Activated naive CD4-positive, alpha-beta T cell treated with anti-CD3 and anti-CD28 coated beads, Interleukin-2, amount 50 U/mL, for 72 hours (primary cell): Measurements from ENCODE around the gene SOAT1. TPM values are rescaled to one million over a fixed set of nuclear protein-coding genes. Genes with fewer than 3 reads are reported as not detected.
A peak's percentile ranks its signal among the peaks of the same experiment; 100 is the strongest.
"Not testable (repeated sequence)": the region's sequence is repeated elsewhere in the genome, so short reads cannot be mapped to it uniquely, and the experiment has no call there.

ENCODE experiments used
- ATAC-seq, 2 donors: fragments of 150-1000 bp; cut with Tn5 transposase; 2 replicates each; pipeline ENCODE4 v1.10.0; 2021; ENCODE audit warnings: mild to moderate bottlenecking in 2 of 2, moderate library complexity in 2 of 2
- DNase-seq, 2 donors: peaks; one replicate each; pipeline ENCODE4 v3.0.0; 2021 to 2022; ENCODE audit warnings: low spot score in 2 of 2
- H3K27ac Mint-ChIP-seq, 2 donors: one replicate each; pipeline ENCODE4 v1.8.0; 2022; ENCODE audit warnings: mild to moderate bottlenecking in 2 of 2, mixed read lengths in 2 of 2
- H3K36me3 Mint-ChIP-seq, 2 donors: one replicate each; pipeline ENCODE4 v1.8.0; 2022; ENCODE audit warnings: mixed read lengths in 2 of 2
- H3K9me3 Mint-ChIP-seq, 2 donors: one replicate each; pipeline ENCODE4 v1.8.0; 2022; ENCODE audit warnings: mixed read lengths in 2 of 2
- total RNA-seq, 2 donors: library from RNA; stranded (reverse); gene quantifications; one replicate each; pipeline ENCODE4 v1.2.3, GENCODE V29; 2022

The SOAT1 gene
- 10 to 100 TPM; 33.2 to 40.7 TPM for total RNA-seq

DNA sequence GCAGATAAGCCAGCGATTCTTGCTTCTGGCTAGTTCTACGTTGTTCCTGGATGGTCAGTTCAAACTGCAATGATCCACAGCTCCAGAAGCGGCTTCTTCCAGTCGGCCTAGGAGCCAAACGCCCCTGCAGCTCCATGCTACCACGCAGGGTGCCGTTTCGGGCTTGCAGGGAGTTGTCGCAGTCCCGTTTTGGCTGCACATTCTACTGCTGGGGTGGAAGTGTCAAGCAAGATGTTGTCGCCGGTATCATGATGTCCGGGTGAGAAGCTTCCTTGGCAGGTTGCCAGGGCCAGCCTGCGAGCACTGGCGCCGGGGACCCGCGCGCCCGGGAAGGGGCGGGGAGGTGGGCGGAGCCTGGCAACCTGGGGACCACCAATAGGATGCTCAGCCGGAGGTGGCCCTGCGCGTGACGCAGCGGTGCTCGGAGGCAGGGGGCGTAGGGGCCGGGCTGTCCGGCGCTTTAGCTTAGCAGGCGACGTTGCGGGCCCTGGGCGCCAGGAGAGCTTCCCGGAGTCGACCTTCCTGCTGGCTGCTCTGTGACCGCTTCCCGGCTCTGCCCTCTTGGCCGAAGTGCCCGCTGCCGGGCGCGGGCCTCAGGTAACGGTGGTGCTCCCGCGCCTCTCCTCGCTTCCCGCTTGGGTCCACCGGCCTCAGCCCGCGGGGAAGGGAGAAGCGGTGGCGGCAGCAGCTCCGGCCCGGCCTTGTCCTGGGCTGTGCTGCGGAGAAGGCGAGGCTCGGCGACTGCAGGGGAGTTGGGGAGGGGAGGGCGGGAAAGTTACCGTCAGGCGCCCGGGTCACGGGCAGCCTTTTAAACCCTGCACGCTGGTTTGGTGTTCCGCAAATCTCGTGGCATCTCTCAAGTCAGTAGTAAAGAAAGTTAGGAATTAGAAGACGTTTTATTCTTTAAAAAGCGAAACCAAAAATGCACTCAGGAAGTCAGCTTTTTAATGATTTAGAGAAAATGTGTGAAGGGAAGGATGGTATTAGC is at the start of gene SOAT1:
Gene SOAT1 (plus strand): TSS at position 458 of the 988 bp plus-strand sequence. CDS start 8,888 bp downstream, outside the sequence.
- Mint-ChIP-seq H3K9me3 (no peaks in the 10 kb centered on the region), H3K36me3 (peaks cover 9 to 20% of the 10 kb centered on the region in 2 donors), H3K27ac (peak within 1 kb of the TSS; percentile 77 to 97)
- ATAC-seq: peak; percentile 95 to 97
- DNase-seq: peak; percentile 93 to 94

DNA sequence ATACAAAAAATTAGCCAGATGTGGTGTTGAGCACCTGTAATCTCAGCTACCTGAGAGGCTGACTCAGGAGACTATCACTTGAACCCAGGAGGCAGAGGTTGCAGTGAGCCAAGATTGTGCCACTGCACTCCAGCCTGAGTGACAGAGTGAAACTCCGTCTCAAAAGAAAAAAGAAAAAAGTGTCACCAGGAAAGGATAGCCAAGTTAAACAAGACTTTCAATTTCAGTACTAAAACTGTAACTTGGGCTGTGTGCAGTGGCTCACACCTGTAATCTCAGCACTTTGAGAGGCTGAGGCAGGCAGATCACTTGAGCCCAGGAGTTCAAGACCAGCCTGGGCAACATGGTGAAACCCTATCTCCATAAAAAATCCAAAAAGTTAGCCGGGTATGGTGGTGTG is 48.2 kb upstream of the SOAT1 start:
- not testable (repeated sequence) for H3K27ac Mint-ChIP-seq, ATAC-seq, H3K36me3 Mint-ChIP-seq, H3K9me3 Mint-ChIP-seq, DNase-seq

DNA sequence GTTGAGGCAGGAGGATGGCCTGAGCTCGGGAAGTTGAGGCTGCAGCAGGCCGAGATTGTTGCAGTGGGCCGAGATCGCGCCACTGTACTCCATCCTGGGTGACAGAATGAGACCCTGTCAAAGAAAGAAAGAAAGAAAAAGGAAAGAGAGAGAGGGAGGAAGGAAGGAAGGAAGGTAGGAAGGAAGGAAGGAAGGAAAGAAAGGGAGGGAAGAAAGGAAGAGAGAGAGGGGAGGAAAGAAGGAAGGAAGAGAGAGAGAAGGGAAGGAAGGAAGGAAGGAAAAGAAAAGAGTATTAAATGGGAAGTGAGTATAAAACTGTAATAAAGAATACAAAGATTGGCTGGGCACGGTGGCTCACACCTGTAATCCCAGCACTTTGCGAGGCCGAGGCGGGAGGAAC is 45.7 kb upstream of the SOAT1 start:
- Mint-ChIP-seq H3K9me3 (no peaks in the 10 kb centered on the region), H3K27ac (no peak overlapping the region)
- DNase-seq: no peak

DNA sequence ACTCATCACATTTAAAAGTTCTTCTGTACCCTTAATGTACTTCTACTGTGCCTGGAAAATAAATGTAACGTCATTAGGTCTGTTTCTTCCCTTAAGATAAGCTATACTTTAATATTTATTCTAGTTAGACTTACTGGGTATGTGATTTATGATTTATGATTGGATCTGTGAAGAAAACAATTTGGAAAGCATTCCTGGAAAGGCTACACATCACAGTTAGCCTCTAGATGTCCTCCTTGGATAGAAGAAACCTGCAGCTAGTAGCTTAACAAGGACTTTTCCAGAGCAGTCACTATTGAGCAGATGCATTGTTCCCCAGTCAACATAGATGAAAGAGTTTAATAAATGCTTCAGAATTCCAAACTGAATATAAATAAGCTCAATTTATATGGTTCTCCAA is 41.9 kb upstream of the SOAT1 start:
- no peak for DNase-seq
- Mint-ChIP-seq H3K9me3 (no peaks in the 10 kb centered on the region), H3K27ac (peak overlapping the region in 1 of 2 donors; percentile 41), H3K36me3 (no peaks in the 10 kb centered on the region)
- ATAC-seq: no peak

More for the DNA sequence above, 45.7 kb upstream of the SOAT1 start:
- H3K36me3 Mint-ChIP-seq: no peaks in the 10 kb centered on the region
- no peak for ATAC-seq

DNA sequence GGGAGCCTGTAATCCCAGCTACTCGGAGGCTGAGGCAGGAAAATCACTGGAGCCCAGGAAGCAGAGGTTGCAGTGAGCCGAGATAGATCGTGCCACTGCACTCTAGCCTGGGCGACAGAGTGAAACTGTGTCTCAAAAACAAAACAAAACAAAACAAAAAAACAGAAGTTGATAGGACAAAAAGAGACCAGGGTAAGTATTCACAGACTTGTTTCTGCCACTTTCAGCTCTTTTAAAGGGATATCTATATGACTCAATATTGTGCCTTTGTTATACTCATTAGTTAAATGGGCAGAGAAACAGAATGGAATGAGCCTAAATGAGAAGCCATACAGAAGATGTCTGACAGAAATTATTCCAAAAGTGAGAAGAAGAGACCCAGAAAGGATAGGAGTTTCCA is 41.0 kb upstream of the SOAT1 start:
- ATAC-seq (no peak), DNase-seq (no peak)
- H3K9me3 Mint-ChIP-seq: no peaks in the 10 kb centered on the region
- H3K27ac Mint-ChIP-seq: no peak overlapping the region
- no peaks in the 10 kb centered on the region for H3K36me3 Mint-ChIP-seq

DNA sequence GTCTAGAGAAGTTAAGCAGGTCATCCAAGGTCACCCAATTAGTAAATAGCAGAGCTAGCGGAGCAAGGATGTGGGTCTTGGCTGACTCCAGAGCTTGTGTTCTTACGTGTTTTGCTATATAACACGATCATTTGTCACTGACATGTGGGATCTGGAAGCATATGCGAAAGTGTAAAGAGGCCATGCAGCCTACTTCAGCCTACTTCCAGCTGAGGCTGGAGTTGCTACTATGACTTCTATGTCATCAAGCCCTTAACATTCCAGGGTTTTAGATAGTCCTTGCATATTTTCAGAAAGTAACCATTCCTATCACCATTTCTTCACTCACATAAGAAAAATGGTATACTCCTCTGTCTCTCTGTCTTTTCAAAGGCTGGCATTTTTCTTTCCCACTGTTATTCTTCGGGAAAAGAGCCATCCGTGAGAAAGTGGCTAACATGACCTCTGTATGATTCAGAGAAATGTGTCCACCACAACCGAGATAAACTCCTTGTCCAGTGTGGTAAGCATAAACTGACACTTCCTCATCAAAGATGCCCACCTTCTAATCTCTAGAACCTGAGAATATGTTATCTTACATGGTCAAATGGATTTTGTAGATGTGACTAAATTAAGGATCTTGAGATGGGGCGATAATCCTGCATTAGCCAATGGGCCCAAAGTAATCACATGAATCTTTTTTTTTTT is 40.2 kb upstream of the SOAT1 start:
- Mint-ChIP-seq H3K9me3 (no peaks in the 10 kb centered on the region), H3K36me3 (no peaks in the 10 kb centered on the region), H3K27ac (no peak overlapping the region)
- ATAC-seq (no peak), DNase-seq (no peak)

DNA sequence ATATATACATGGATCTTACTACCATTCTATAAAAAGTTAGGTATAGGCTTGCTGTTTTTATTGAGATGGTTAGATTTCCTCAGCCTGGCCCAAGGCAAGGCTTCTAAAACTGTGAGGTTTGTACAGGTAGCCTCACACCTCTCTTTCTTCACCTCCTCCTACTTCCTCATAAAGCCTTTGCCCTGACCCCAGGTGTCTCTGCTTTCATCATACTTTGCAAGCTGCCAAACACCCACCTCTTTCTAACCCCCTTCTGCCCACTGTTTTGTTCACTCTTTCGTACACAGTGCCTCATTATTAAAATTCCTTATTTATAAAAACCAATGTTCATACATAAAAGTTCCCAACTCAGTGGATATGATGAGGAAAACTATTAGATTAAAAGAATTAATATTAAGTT is 31.4 kb upstream of the SOAT1 start:
- no peaks in the 10 kb centered on the region for H3K9me3 Mint-ChIP-seq
- H3K27ac Mint-ChIP-seq: no peak overlapping the region
- ATAC-seq (no peak), DNase-seq (no peak)
- H3K36me3 Mint-ChIP-seq: no peaks in the 10 kb centered on the region

DNA sequence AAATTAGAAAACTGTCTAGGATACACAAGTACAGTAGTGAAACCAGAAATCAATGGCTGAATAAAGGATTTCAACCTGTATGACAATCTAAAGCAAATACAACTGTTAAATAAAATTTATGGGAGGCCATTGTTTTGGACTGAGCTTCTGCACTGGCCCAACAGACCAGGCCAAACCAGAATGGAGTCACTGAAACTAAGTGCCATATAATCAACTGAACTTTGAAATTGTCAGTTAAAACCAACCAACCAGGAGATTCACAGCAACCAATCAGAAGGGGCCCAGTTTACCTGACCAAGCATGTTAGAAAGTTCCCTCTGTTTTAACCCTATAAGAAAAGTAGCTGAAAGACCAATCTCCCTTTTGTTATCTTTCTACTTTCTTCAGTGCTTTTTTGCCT is 30.5 kb upstream of the SOAT1 start:
- no peak for ATAC-seq
- no peaks in the 10 kb centered on the region for H3K36me3 Mint-ChIP-seq
- H3K27ac Mint-ChIP-seq: no peak overlapping the region
- no peaks in the 10 kb centered on the region for H3K9me3 Mint-ChIP-seq
- no peak for DNase-seq

DNA sequence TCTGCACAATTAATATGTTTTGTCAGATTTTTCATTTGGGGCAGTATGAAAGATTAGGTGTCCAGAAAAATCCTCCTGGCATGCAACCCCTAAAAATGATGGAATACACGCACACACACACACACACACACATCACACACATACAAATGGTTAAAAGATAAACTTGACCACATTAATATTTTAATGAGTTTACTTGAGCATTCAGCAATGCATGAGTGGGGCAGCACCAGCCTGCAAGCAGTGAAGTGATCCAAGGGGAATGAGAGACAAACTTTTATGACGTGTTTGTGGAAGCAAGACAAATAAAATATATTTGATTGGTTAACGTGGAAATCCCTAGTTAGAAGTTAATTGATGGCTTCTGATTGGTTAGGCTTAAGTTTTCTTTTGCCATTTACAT is 29.1 kb upstream of the SOAT1 start:
- no peak overlapping the region for H3K27ac Mint-ChIP-seq
- no peak for DNase-seq
- no peaks in the 10 kb centered on the region for H3K9me3 Mint-ChIP-seq
- no peaks in the 10 kb centered on the region for H3K36me3 Mint-ChIP-seq
- no peak for ATAC-seq

DNA sequence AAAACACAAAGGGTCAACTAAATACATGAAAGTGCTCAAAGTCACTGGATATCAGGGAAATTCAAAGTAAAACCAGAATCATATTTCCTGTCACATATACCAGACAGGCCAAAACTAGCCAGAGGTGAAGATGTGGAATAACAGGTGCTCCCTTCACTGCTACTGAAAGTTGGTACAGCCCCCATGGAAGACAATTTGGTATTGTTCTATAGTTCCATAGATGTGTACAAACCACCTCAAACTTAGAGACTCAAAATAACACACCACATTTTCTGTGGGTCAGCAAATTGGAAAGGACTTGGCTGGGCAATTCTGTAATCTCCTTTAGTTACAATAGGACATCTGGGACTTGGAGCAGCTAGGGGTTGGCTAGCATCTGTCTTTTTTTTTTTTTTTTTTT is 24.5 kb upstream of the SOAT1 start:
- no peak for ATAC-seq
- no peak for DNase-seq
- H3K9me3 Mint-ChIP-seq: no peaks in the 10 kb centered on the region
- no peaks in the 10 kb centered on the region for H3K36me3 Mint-ChIP-seq
- H3K27ac Mint-ChIP-seq: no peak overlapping the region

DNA sequence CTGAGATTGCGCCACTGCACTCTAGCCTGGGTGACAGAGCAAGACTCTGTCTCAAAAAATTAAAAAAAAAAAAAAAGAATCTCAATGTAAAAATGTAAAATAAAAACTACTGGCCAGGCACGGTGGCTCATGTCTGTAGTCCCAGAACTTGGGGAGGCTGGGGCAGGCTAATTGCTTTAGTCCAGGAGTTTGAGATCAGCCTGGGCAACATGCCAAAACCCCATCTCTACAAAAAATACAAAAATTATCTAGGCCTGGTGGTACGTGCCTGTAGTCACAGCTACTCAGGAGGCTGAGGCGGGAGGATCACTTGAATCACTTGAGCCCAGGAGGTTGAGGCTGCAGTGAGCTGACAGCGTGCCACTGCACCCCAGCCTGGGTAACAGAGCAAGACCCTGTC is 19.2 kb upstream of the SOAT1 start:
- not testable (repeated sequence) for DNase-seq, H3K9me3 Mint-ChIP-seq, ATAC-seq, H3K36me3 Mint-ChIP-seq, H3K27ac Mint-ChIP-seq

DNA sequence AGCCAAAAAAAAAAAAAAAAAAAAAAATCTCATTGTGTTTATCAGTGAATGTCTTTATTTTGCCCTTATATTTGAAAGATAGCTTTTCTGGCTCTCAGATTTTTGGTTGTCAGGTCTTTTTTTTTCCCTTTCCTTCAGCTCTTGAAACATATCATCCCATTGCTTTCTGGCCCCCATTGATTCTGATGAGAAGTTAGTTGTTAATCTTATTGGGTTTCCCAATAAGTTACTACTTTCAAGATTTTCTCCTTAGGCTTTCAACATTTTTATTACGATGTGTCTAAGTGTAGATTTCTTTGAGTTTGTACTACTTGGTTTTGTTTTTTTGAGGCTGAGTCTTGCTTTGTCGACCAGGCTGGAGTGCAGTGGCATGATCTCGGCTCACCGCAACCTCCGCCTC is 14.7 kb upstream of the SOAT1 start:
- H3K36me3 Mint-ChIP-seq: peaks cover 9 to 12% of the 10 kb centered on the region in 2 donors
- ATAC-seq: no peak
- DNase-seq: no peak
- peaks cover 4 to 5% of the 10 kb centered on the region in 2 donors for H3K9me3 Mint-ChIP-seq
- no peak overlapping the region for H3K27ac Mint-ChIP-seq

DNA sequence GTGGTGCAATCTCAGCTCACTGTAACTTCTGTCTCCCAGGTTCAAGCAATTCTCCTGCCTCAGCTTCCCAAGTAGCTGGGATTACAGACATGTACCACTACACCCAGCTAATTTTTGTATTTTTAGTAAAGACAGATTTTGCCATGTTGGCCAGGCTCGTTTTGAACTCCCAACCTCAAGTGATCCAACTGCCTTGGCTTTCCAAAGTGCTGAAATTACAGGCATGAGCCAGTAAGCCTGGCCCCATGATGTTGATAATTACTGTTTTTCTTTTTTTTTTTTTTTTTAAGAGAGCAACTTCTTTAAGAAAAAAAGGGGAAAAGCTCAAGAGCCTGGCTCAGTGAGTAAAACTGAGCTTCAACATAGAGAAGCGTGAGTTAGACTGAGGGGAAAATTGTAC is 9.6 kb upstream of the SOAT1 start:
- no peak overlapping the region for H3K27ac Mint-ChIP-seq
- ATAC-seq: no peak
- DNase-seq: no peak

DNA sequence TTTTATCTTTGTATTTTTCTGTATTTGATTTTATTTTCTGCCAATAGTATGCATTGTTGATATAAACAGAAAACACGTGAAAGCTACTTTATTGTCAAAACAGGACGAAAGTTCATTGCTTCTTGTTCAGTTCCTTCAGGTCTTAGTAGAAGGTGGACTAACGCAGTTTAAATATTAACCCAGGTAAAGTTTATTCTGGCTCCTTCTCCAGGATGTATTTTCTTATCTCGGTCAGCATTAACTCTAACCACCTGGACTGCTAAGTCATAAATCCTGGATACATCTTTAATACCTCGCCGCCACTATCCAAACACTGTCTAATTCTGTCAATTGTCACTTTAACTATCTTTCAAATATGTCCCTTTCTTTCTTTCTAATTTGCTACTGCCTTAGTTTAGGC is 5.7 kb upstream of the SOAT1 start:
- ATAC-seq (no peak), DNase-seq (no peak)
- Mint-ChIP-seq H3K36me3 (no peaks in the 10 kb centered on the region), H3K9me3 (no peaks in the 10 kb centered on the region), H3K27ac (no peak overlapping the region)

More for the DNA sequence above, 9.6 kb upstream of the SOAT1 start:
- Mint-ChIP-seq H3K36me3 (peaks cover 8 to 12% of the 10 kb centered on the region in 2 donors), H3K9me3 (peaks cover 4 to 5% of the 10 kb centered on the region in 2 donors)

DNA sequence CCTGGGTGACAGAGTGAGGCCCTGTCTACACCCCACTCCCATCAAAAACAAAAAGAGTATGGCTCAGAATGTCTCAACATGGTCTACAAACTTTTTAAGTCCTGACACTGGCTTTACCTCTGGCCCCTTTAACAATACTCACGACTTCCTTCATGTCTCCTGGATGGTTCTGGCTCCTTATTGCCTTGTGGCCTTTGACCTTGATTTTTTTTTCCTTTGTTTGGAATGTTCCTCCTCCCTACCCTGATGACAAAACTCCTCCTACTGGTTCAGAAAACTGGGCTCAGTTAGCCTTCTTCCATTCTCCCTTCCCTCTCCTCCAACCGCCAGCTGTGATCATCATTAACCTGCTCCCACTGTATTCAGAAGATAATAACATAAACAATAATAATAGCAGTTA is 4.6 kb upstream of the SOAT1 start:
- H3K27ac Mint-ChIP-seq: no peak overlapping the region
- ATAC-seq (no peak), DNase-seq (no peak)
- no peaks in the 10 kb centered on the region for H3K9me3 Mint-ChIP-seq
- peaks cover 0 to 2% of the 10 kb centered on the region in 2 donors for H3K36me3 Mint-ChIP-seq

DNA sequence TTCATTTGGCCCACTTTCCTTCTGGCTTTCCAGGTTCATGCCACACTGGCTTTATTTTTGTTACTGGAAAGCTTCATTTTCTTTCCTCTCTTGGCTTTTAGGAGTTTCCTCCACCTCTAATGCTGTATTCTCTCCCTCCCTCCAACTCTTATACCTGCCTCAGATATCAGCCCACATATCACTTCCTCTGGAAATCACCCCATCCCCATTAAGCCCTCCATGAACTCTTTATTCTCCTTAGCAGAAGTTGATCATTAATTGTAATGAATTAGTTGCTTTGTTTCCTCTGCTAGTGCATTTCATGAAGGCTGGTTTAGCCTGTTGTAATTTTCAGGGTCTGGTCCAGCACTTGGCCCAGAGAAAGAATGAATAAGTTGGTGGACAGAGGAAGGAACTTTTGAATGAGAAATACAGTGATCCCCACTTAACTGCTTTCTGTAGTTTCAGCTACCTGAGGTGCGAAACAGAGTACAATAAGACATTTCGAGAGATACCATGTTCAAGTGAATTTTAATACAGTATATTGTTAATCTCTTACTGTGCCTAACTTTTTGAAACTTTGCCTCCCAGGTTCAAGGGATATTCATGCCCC is 1.7 kb downstream of the SOAT1 start:
- ATAC-seq (no peak), DNase-seq (no peak)
- H3K36me3 Mint-ChIP-seq: peaks cover 9 to 24% of the 10 kb centered on the region in 2 donors
- no peaks in the 10 kb centered on the region for H3K9me3 Mint-ChIP-seq
- peak overlapping the region; percentile 77 to 97 for H3K27ac Mint-ChIP-seq
